ENCODE results near the gene CDCA4.

CDCA4 gene

GRCh38 chr14:105056303-105056831 lies 35.5 kb upstream of the CDCA4 start:
- in situ Hi-C loops (cut with MboI; ENCODE audit: low pct_unique_long_range_greater_than_20kb, low sequenced_read_pairs, unreplicated experiment), result no loop called here
- DNase-seq (ENCODE audit: low spot score), result no peak

GRCh38 chr14:105055736-105056302 lies 34.9 kb upstream of the CDCA4 start:
- in situ Hi-C loops (cut with MboI; ENCODE audit: low pct_unique_long_range_greater_than_20kb, low sequenced_read_pairs, unreplicated experiment), result no loop called here
- no peak for DNase-seq (ENCODE audit: low spot score)
- TF ChIP-seq CTCF (IDR thresholded peaks at IDR 0.05; ENCODE audit: extremely low read depth, insufficient read depth, missing control alignments), result no peak

More at GRCh38 chr14:105056303-105056831, 35.5 kb upstream of the CDCA4 start:
- TF ChIP-seq CTCF (IDR thresholded peaks at IDR 0.05; ENCODE audit: extremely low read depth, insufficient read depth, missing control alignments), result no peak

GRCh38 chr14:105055334-105055733 lies 34.5 kb upstream of the CDCA4 start:
- TF ChIP-seq CTCF (IDR thresholded peaks at IDR 0.05; ENCODE audit: extremely low read depth, insufficient read depth, missing control alignments), result no peak
- in situ Hi-C loops (cut with MboI; ENCODE audit: low pct_unique_long_range_greater_than_20kb, low sequenced_read_pairs, unreplicated experiment), result no loop called here
- no peak for DNase-seq (ENCODE audit: low spot score)

- no peak for TF ChIP-seq CTCF (IDR thresholded peaks at IDR 0.05; ENCODE audit: extremely low read depth, insufficient read depth, missing control alignments)
- DNase-seq (ENCODE audit: low spot score), result no peak
- in situ Hi-C loops (cut with MboI; ENCODE audit: low pct_unique_long_range_greater_than_20kb, low sequenced_read_pairs, unreplicated experiment), result no loop called here
Observed at GRCh38 chr14:105053996-105054395, 33.1 kb upstream of the CDCA4 start.

GRCh38 chr14:105053421-105053820 lies 32.5 kb upstream of the CDCA4 start:
- no peak for TF ChIP-seq CTCF (IDR thresholded peaks at IDR 0.05; ENCODE audit: extremely low read depth, insufficient read depth, missing control alignments)
- in situ Hi-C loops (cut with MboI; ENCODE audit: low pct_unique_long_range_greater_than_20kb, low sequenced_read_pairs, unreplicated experiment), result no loop called here
- no peak for DNase-seq (ENCODE audit: low spot score)

GRCh38 chr14:105052110-105052458 lies 31.2 kb upstream of the CDCA4 start:
- no peak for DNase-seq (ENCODE audit: low spot score)
- TF ChIP-seq CTCF (IDR thresholded peaks at IDR 0.05; ENCODE audit: extremely low read depth, insufficient read depth, missing control alignments), result no peak
- in situ Hi-C loops (cut with MboI; ENCODE audit: low pct_unique_long_range_greater_than_20kb, low sequenced_read_pairs, unreplicated experiment), result no loop called here
